Muscle of arm (tissue), 14 donors: ENCODE results near the gene OR5P2. TPM values are rescaled to one million over a fixed set of nuclear protein-coding genes. Genes with fewer than 3 reads are reported as not detected.
"Not testable (repeated sequence)": the region's sequence is repeated elsewhere in the genome, so short reads cannot be mapped to it uniquely, and the experiment has no call there.

Experiments
- DNase-seq: peaks from one replicate; pipeline ENCODE4 v3.0.0-alpha.2; 2013
- long read RNA-seq, 11 donors: transcript quantifications; one replicate each; lab custom pipeline, GENCODE V29; 2026
- polyA plus RNA-seq, 12 donors: library from polyadenylated mRNA; unstranded; fragments of 120-200 nt; gene quantifications; one replicate each; pipeline ENCODE4 v1.2.1, GENCODE V29; 2013; ENCODE audit not compliant: insufficient read length in 12 of 12

OR5P2 gene, protein sequence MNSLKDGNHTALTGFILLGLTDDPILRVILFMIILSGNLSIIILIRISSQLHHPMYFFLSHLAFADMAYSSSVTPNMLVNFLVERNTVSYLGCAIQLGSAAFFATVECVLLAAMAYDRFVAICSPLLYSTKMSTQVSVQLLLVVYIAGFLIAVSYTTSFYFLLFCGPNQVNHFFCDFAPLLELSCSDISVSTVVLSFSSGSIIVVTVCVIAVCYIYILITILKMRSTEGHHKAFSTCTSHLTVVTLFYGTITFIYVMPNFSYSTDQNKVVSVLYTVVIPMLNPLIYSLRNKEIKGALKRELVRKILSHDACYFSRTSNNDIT
- polyA plus RNA-seq: under 1 TPM in 1 of 12 donors, not detected in 11; 0.19 TPM
- long read RNA-seq, donor 1: 0 reads
- long read RNA-seq, donor 2: 0 reads
- long read RNA-seq, donor 3: 0 reads
- long read RNA-seq, donor 4: 0 reads
- long read RNA-seq, donor 5: 0 reads
- long read RNA-seq, donor 6: 0 reads
- long read RNA-seq, donor 7: 0 reads
- long read RNA-seq, donor 8: 0 reads
- long read RNA-seq, donor 9: 0 reads
- long read RNA-seq, donor 10: 0 reads
- long read RNA-seq, donor 11: 0 reads

DNA sequence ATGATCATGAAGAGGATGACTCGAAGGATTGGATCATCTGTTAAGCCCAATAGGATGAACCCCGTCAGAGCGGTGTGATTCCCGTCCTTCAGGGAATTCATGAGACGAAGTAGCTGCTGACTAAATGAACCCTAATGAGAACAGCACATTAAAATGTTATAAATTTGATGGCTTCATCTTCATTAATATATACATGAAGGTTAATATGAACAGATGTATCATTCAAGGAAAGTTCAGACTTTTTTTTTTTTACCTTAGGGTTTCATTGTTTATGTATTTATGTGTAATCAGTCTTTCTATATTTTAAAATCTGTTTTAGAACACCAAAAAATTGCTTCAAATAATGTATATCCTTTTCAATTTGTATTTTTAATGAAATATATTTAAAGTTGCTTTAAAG lies at the start of gene OR5P2:
Gene OR5P2 (minus strand): TSS at position 101 of the 400 bp plus-strand sequence. CDS start 0 bp downstream, at position 101.
- DNase-seq: no peak

GRCh38 chr11:7846003-7846402 lies 49.3 kb upstream of the OR5P2 start:
- no peak for DNase-seq

GRCh38 chr11:7844986-7845385 lies 48.2 kb upstream of the OR5P2 start:
- DNase-seq: no peak

DNA sequence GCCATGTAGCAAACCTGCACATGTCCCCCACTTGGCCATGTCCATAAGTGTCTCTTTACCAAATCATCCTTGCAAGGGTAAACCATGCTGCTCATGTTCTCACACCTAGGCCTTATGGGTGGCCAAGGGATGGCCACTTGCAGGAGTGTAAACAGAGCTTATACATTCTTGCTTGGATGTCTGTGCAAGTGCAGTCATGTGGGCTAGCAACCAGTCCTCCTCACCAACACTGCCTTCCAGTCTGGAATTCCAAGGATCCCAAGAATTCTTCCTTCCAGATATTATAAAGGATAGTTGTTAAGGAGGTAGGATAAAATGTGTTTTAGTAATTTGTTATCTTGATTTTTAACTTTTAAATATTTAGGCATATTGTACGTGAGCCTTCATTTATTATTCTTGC lies 47.8 kb upstream of the OR5P2 start:
- no peak for DNase-seq

DNA sequence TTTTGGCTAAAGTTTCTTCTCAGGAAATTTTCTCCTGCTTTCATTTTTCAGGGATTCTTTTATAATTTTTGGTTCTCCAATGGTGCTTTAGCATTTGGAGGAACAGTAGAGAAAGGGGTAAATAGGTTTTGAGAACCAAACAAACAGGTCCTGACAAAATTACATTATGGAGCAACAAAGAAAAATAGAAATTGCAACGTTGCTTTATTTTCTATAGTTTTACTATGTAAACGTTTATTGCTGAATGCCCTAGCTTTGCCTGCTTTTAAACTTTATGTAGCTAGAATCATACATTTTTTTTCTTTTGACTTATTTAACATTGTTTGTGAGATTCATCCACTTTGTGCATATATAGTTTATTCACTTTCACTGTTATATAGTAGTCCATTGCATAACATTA lies 43.8 kb upstream of the OR5P2 start:
- no peak for DNase-seq

DNA sequence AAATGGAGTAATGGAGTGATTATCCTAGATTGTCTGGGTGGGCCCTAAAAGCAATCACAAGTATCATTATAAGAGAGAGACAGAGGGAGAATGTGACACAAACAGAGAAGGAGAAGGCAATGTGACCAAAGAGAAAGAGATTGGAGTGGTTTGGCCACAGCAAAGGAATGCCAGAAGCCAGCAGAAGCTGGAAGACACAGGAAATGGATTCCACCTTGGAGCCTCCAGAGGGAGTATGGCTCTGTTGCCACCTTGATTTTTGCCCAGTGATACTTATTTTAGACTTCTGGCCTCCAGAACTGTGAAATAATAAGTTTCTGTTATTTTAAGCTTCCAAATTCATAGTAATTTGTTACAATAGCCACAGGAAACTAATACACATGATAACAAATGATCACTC lies 36.8 kb upstream of the OR5P2 start:
- DNase-seq: no peak

- no peak for DNase-seq
Measured at GRCh38 chr11:7830740-7831139, 34.0 kb upstream of the OR5P2 start, which contains the start of gene OR5P3. Gene OR5P3 (minus strand): TSS chr11:7830840.

- no peak for DNase-seq
Measured at GRCh38 chr11:7826324-7826723, 29.6 kb upstream of the OR5P2 start.

GRCh38 chr11:7820417-7820816 lies 23.7 kb upstream of the OR5P2 start:
- not testable (repeated sequence) for DNase-seq

DNA sequence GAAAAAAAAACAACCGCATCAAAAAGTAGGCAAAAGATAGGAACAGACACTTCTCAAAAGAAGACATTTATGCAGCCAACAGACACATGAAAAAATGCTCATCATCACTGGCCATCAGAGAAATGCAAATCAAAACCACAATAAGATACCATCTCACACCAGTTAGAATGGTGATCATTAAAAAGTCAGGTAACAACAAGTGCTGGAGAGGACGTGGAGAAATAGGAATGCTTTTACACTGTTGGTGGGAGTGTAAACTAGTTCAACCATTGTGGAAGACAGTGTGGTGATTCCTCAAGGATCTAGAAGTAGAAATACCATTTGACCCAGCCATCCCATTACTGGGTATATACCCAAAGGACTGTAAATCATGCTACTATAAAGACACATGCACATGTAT lies 18.2 kb upstream of the OR5P2 start:
- DNase-seq: not testable (repeated sequence)

DNA sequence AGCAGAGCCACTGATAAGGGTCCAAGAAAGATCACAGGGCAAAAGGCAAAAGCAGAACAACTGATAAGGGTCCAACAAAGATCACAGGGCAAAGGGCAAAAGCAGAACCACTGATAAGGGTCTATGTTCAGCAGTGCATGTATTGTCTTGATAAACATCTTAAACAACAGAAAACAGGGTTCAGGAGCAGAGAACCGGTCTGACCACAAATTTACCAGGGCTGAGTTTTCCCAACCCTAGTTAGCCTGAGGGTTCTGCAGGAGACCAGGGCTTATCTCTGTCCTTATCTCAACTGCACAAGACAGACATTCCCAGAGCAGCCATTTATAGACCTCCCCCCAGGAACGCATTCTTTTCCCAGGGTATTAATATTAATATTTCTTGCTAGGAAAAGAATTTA lies 13.6 kb upstream of the OR5P2 start:
- DNase-seq: not testable (repeated sequence)

DNA sequence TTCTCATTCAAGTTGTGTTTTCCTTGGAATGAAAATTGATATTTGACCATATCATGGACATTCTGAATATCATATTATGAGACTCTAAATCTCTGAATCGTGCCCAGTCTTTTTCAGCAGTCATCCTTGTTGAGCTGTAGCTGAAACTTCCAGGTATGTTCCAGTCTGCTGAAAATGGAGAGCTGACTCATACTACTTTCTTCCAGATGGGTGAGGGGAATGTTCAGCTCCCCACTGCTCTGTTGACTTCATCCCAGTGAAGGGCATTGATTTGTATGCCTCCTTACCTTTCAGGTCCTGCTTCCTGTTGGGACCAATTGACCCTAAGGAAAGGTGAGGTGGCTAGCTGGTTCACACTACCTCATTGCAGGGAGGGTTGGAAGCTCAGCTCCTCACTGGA lies 3.5 kb downstream of the OR5P2 start:
- no peak for DNase-seq

DNA sequence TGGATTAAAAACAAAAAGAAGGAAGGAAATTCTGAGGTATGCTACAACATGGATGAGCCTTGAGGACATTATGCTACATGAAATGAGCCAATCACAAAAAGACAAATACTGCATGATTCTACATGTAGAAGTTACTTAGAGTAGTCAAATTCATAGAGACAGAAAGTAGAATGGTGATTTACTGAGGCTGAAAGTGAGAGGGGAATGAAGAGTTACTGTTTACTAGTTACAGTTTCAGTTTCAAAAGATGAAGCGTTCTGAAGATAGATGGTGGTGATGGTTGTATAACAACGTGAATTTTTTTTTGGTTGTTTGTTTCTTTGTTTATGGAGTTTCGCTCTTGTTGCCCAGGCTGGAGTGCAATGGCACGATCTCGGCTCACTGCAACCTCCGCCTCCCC lies 9.5 kb downstream of the OR5P2 start:
- no peak for DNase-seq

DNA sequence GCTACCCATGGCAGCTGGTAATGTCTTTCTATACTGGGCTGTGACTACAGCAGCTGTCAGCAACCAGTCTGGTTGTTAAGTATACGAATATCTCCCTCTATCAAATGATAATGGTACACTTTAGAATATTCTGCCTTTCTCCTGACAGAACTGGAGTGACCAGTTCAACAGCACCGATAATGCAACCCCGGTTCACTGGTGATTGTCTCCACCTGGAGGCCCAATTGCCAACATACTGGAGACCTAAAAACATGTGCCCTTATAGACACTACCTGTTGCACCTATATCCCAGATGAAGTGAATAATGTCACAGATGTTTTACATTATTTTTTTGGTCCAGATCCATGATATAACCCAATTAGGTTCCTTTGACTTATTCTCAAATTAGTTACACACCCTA lies 21.1 kb downstream of the OR5P2 start:
- DNase-seq: no peak

DNA sequence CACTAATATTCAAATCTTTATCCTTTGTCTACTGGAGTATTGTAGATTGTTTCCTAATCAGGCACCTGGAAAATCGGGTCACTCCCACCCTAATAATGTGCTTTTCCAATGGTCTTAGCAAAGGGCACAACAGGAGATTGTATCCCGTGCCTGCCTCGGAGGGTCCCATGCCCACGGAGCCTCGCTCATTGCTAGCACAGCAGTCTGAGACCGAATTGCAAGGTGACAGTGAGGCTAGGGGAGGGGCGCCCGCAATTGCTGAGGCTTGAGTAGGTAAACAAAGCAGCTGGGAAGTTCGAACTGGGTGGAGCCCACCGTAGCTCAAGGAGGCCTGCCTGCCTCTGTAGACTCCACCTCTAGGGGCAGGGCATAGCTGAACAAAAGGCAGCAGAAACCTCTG lies 32.4 kb downstream of the OR5P2 start:
- DNase-seq: not testable (repeated sequence)

DNA sequence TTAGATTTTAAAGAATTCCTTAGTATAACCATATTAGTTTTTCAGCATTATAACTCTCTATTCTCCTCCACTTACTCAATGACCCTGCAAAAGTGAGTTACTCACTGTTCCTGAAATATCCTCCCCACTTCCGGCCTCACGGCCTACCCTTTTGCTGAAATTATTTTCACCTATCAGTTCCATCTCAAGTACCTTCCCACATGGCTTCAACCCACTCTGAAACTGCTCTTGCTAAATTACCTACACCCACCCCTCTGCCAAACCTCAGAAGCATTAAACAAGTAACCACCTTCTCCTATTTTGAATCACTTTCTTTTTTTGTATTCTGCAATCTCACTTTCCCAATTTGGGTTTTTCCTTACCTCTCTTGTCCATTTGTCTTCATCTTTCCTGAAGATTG lies 37.7 kb downstream of the OR5P2 start:
- DNase-seq: no peak

GRCh38 chr11:7749456-7749855 lies 47.3 kb downstream of the OR5P2 start:
- no peak for DNase-seq

Other genes starting within 250 kb of the OR5P2 start
- 10 to 100 TPM in 6 of 12 donors, 1 to 10 TPM in 5, not detected in 1; 8.1 to 43.4 (median 12.3) TPM for gene CYB5R2, start 123.4 kb downstream of the OR5P2 start, polyA plus RNA-seq
- gene OVCH2, start 90.5 kb downstream of the OR5P2 start, polyA plus RNA-seq: 1 to 10 TPM in 2 of 12 donors, under 1 TPM in 7, not detected in 3; 0.15 to 4.7 (median 0.51) TPM
- gene OR5P3, start 33.9 kb upstream of the OR5P2 start, polyA plus RNA-seq: not detected
- under 1 TPM in 1 of 12 donors, not detected in 11; 0.15 TPM for gene OR10A6, start 134.3 kb upstream of the OR5P2 start, polyA plus RNA-seq
- under 1 TPM in 3 of 12 donors, not detected in 9; 0.07 to 0.26 (median 0.12) TPM for gene OR10A3, start 144.8 kb upstream of the OR5P2 start, polyA plus RNA-seq
- not detected for gene NLRP10, start 168.5 kb upstream of the OR5P2 start, polyA plus RNA-seq
- gene EIF3F, start 190.4 kb upstream of the OR5P2 start, polyA plus RNA-seq: 100 to 1,000 TPM; 224 to 613 (median 377) TPM